Right lobe of liver (tissue), 6 donors: ENCODE measurements around the gene PI16. TPM values are rescaled to one million over a fixed set of nuclear protein-coding genes. Genes with fewer than 3 reads are reported as not detected.

Experiments used
- ATAC-seq, 4 donors: fragments of 200-7000 bp; cut with Tn5 transposase; one replicate each; pipeline ENCODE4 v1.9.1; 2020; ENCODE audit warnings: mild to moderate bottlenecking in 4 of 4, moderate library complexity in 4 of 4
- DNase-seq, 3 donors: peaks; one replicate each; pipeline ENCODE4 v3.0.0-alpha.2; 2020
- H3K27ac ChIP-seq, 3 donors: fragments of 200-600 bp; one replicate each; pipeline ENCODE4 v1.8.0; 2022
- H3K27me3 ChIP-seq, 2 donors: fragments of 200-600 bp; one replicate each; pipeline ENCODE4 v1.8.0; 2022
- H3K36me3 ChIP-seq, 4 donors: fragments of 200-600 bp; sonication (generic) in 1 of 4; one replicate each; pipeline versions ENCODE4 v1.5.1 to v1.8.0; 2017 to 2022; ENCODE audit warnings: control low read depth in 1 of 4
- H3K4me1 ChIP-seq, 4 donors: fragments of 200-600 bp; sonication (generic) in 1 of 4; one replicate each; pipeline versions ENCODE4 v1.5.1 to v1.8.0; 2017 to 2022; ENCODE audit warnings: control low read depth in 1 of 4
- H3K4me3 ChIP-seq, 3 donors: fragments of 200-600 bp; one replicate each; pipeline ENCODE4 v1.8.0; 2022
- H3K9me3 ChIP-seq, 4 donors: fragments of 200-600 bp; sonication (generic) in 1 of 4; one replicate each; pipeline versions ENCODE4 v1.5.1 to v1.8.0; 2017 to 2022; ENCODE audit warnings: control low read depth in 1 of 4
- CTCF ChIP-seq, 4 donors: fragments of 200-600 bp in 3 of 4; fragments of 450-650 bp in 1 of 4; IDR thresholded peaks; one replicate each; pipeline versions ENCODE4 v1.5.1 to v1.8.0; 2016 to 2022; ENCODE audit warnings: antibody characterized with exemption in 4 of 4, mild to moderate bottlenecking in 2 of 4
- POLR2A ChIP-seq: fragments of 450-650 bp; IDR thresholded peaks from one replicate; pipeline ENCODE4 v1.6.1; 2017; ENCODE audit warnings: antibody characterized with exemption, mild to moderate bottlenecking
- WGBS: methylation state at CpG from one replicate; pipeline ENCODE4 v1.1.6; 2018; ENCODE audit warnings: low coverage, low lambda C conversion rate; ENCODE audit not compliant: insufficient coverage; ENCODE audit errors: missing lambda C conversion rate; 5-methylcytosine and 5-hydroxymethylcytosine counted together
- intact Hi-C, 2 donors: fragments of 100-400 bp; cut with DNase I; formaldehyde crosslinking; loops; one replicate each; pipeline versions ENCODE4 v1.11.2 to v1.14.1; 2022
- total RNA-seq, 6 experiments: library from RNA; depleted of rRNA in 2 of 6; stranded (reverse); fragments of >200 nt in 2 of 6; fragmentation: NEBNext Ultra II Directional in 3 of 6; extraction: Animal tissue kit (Norgen Biotek cat#: 25700) in 3 of 6; gene quantifications; one replicate each; pipeline versions ENCODE4 v1.1.0 to v1.2.4, GENCODE V29; 2016 to 2023
- donor health status: DM: no; HTN: yes; CAD: no.
- donor health status: DM: no; HTN: no; CAD: no.
- donor health status: DM: no; HTN: no; CAD: no.
- donor health status: DM: no; HTN: yes; CAD: no.
- donor health status: DM: no; HTN: yes; CAD: no.

The PI16 gene
- total RNA-seq, 6 experiments from 2014 or later: 0.11 to 0.42 TPM; not detected in 4

GRCh38 chr6:36914227-36914794 is 40.2 kb upstream of the PI16 start:
- Histone ChIP-seq H3K27ac (peak overlapping the region; percentile 47 to 81 (median 77)), H3K36me3 (peaks cover 0 to 26% (median 17%) of the 10 kb centered on the region in 4 donors)
- WGBS: 49% methylated on average over 9 of the region's 10 CpGs

GRCh38 chr6:36915599-36915998 is 38.9 kb upstream of the PI16 start:
- DNase-seq: no peak
- peaks cover 0 to 7% (median 0%) of the 10 kb centered on the region in 4 donors for H3K4me1 ChIP-seq

More at GRCh38 chr6:36914227-36914794, 40.2 kb upstream of the PI16 start:
- Histone ChIP-seq H3K27me3 (no peaks in the 10 kb centered on the region), H3K9me3 (no peaks in the 10 kb centered on the region), H3K4me1 (peaks cover 0 to 7% (median 0%) of the 10 kb centered on the region in 4 donors), H3K4me3 (no peak overlapping the region)
- no peak for TF ChIP-seq POLR2A
- TF ChIP-seq CTCF (IDR thresholded peaks at IDR 0.05): peak in 3 of 4 donors; percentile 15 to 38 (median 26)
- peak; percentile 97 to 99 (median 98) for ATAC-seq
- intact Hi-C loops: no loop called here
- peak in 2 of 3 donors; percentile 72 to 77 for DNase-seq

GRCh38 chr6:36916126-36916525 is 38.4 kb upstream of the PI16 start:
- DNase-seq (no peak), ATAC-seq (no peak)
- Histone ChIP-seq H3K36me3 (peaks cover 0 to 29% (median 17%) of the 10 kb centered on the region in 4 donors), H3K9me3 (no peaks in the 10 kb centered on the region), H3K4me1 (peaks cover 0 to 7% (median 0%) of the 10 kb centered on the region in 4 donors), H3K4me3 (no peak overlapping the region), H3K27ac (no peak overlapping the region), H3K27me3 (no peaks in the 10 kb centered on the region)
- intact Hi-C loops: no loop called here
- TF ChIP-seq POLR2A (no peak), CTCF (IDR thresholded peaks at IDR 0.05) (no peak)
- WGBS: 92% methylated on average over 2 of the region's 2 CpGs

More at GRCh38 chr6:36915599-36915998, 38.9 kb upstream of the PI16 start:
- Histone ChIP-seq H3K27me3 (no peaks in the 10 kb centered on the region), H3K4me3 (no peak overlapping the region), H3K9me3 (no peaks in the 10 kb centered on the region), H3K36me3 (peaks cover 0 to 29% (median 17%) of the 10 kb centered on the region in 4 donors), H3K27ac (no peak overlapping the region)
- ATAC-seq: no peak
- no peak for TF ChIP-seq CTCF (IDR thresholded peaks at IDR 0.05)
- no peak for TF ChIP-seq POLR2A
- intact Hi-C loops: no loop called here
- WGBS: 85% methylated on average over 2 of the region's 4 CpGs

- 97% methylated on average over 7 of the region's 10 CpGs for WGBS
- peaks cover 0 to 7% (median 0%) of the 10 kb centered on the region in 4 donors for H3K4me1 ChIP-seq
- ATAC-seq: no peak
Measured at GRCh38 chr6:36917541-36918193, 36.9 kb upstream of the PI16 start.

More at GRCh38 chr6:36917541-36918193, 36.9 kb upstream of the PI16 start:
- Histone ChIP-seq H3K27ac (no peak overlapping the region), H3K36me3 (peaks cover 0 to 29% (median 16%) of the 10 kb centered on the region in 4 donors), H3K4me3 (no peak overlapping the region), H3K27me3 (no peaks in the 10 kb centered on the region), H3K9me3 (no peaks in the 10 kb centered on the region)
- TF ChIP-seq POLR2A: no peak
- no peak for TF ChIP-seq CTCF (IDR thresholded peaks at IDR 0.05)
- intact Hi-C loops: no loop called here
- DNase-seq: no peak
